Measurements from ENCODE around the gene TAL1. TPM values are rescaled to one million over a fixed set of nuclear protein-coding genes. Genes with fewer than 3 reads are reported as not detected.

Gene TAL1
- polyA plus RNA-seq, 1 experiment: not detected

- CTCF ChIA-PET: interaction anchor here (1.3 to 2.4 kb wide), 2 partner anchors 18 to 51 kb away, joined by 4 to 8 read pairs; no protein-coding TSS in a partner anchor
- no peaks in the 10 kb centered on the region for H3K9me3 ChIP-seq (ENCODE audit: control insufficient read depth, insufficient read depth, low read length)
- peaks cover 18% of the 10 kb centered on the region for H3K27me3 ChIP-seq (ENCODE audit: control insufficient read depth, insufficient read depth, low read length)
- H3K27ac ChIP-seq (ENCODE audit: low read depth, low read length): no peak overlapping the region
- DNase-seq (ENCODE audit: low read depth, low spot score): no peak
- no peak for TF ChIP-seq CTCF (IDR thresholded peaks at IDR 0.05; ENCODE audit: low read depth, low read length)
- POLR2A ChIA-PET: no interaction called here
- no peak overlapping the region for H3K4me3 ChIP-seq (ENCODE audit: low read depth, low read length)
These were observed 12.4 kb upstream of the TAL1 start for GRCh38 chr1:47244339-47244862.

GRCh38 chr1:47243910-47244309 lies 11.9 kb upstream of the TAL1 start:
- H3K27ac ChIP-seq (ENCODE audit: low read depth, low read length): no peak overlapping the region
- DNase-seq (ENCODE audit: low read depth, low spot score): no peak
- H3K27me3 ChIP-seq (ENCODE audit: control insufficient read depth, insufficient read depth, low read length): peaks cover 21% of the 10 kb centered on the region
- H3K9me3 ChIP-seq (ENCODE audit: control insufficient read depth, insufficient read depth, low read length): no peaks in the 10 kb centered on the region
- POLR2A ChIA-PET: no interaction called here
- CTCF ChIA-PET: interaction anchor here (1.3 to 2.4 kb wide), 2 partner anchors 19 to 51 kb away, joined by 4 to 8 read pairs; no protein-coding TSS in a partner anchor
- no peak overlapping the region for H3K4me3 ChIP-seq (ENCODE audit: low read depth, low read length)
- TF ChIP-seq CTCF (IDR thresholded peaks at IDR 0.05; ENCODE audit: low read depth, low read length): no peak

GRCh38 chr1:47241114-47242113 lies 9.4 kb upstream of the TAL1 start:
- POLR2A ChIA-PET: no interaction called here
- DNase-seq (ENCODE audit: low read depth, low spot score): no peak
- no peaks in the 10 kb centered on the region for H3K9me3 ChIP-seq (ENCODE audit: control insufficient read depth, insufficient read depth, low read length)
- CTCF ChIA-PET: interaction anchor here (1.0 to 3.0 kb wide), 2 partner anchors 22 to 66 kb away, joined by 3 to 19 read pairs; no protein-coding TSS in a partner anchor
- peaks cover 26% of the 10 kb centered on the region for H3K27me3 ChIP-seq (ENCODE audit: control insufficient read depth, insufficient read depth, low read length)
- TF ChIP-seq CTCF (IDR thresholded peaks at IDR 0.05; ENCODE audit: low read depth, low read length): no peak
- H3K27ac ChIP-seq (ENCODE audit: low read depth, low read length): no peak overlapping the region
- H3K4me3 ChIP-seq (ENCODE audit: low read depth, low read length): no peak overlapping the region

- peaks cover 47% of the 10 kb centered on the region for H3K27me3 ChIP-seq (ENCODE audit: control insufficient read depth, insufficient read depth, low read length)
- no peak for DNase-seq (ENCODE audit: low read depth, low spot score)
- no peak for TF ChIP-seq CTCF (IDR thresholded peaks at IDR 0.05; ENCODE audit: low read depth, low read length)
- H3K9me3 ChIP-seq (ENCODE audit: control insufficient read depth, insufficient read depth, low read length): no peaks in the 10 kb centered on the region
- H3K4me3 ChIP-seq (ENCODE audit: low read depth, low read length): no peak overlapping the region
- no peak overlapping the region for H3K27ac ChIP-seq (ENCODE audit: low read depth, low read length)
- POLR2A ChIA-PET: no interaction called here
- CTCF ChIA-PET: interaction anchor here (1.0 to 3.0 kb wide), 2 partner anchors 24 to 46 kb away, joined by 3 to 19 read pairs; no protein-coding TSS in a partner anchor
These were observed 7.0 kb upstream of the TAL1 start for GRCh38 chr1:47238935-47239592.
